Activated naive CD8-positive, alpha-beta T cell treated with anti-CD3 and anti-CD28 coated beads for 36 hours (primary cell): ENCODE measurements around the gene B4GAT1. TPM values are rescaled to one million over a fixed set of nuclear protein-coding genes. Genes with fewer than 3 reads are reported as not detected.
"Not testable (repeated sequence)": the region's sequence is repeated elsewhere in the genome, so short reads cannot be mapped to it uniquely, and the experiment has no call there.

Experiments used
- DNase-seq: peaks from one replicate; pipeline ENCODE4 v3.0.0; 2021
- H3K27ac Mint-ChIP-seq: one replicate; pipeline ENCODE4 v1.8.0; 2022; ENCODE audit warnings: mild to moderate bottlenecking, moderate library complexity, mixed read lengths
- H3K27me3 Mint-ChIP-seq: one replicate; pipeline ENCODE4 v1.8.0; 2022; ENCODE audit warnings: mild to moderate bottlenecking, mixed read lengths
- H3K36me3 Mint-ChIP-seq: one replicate; pipeline ENCODE4 v1.8.0; 2021; ENCODE audit warnings: mild to moderate bottlenecking, mixed read lengths
- H3K4me1 Mint-ChIP-seq: one replicate; pipeline ENCODE4 v1.8.0; 2021; ENCODE audit warnings: mixed read lengths
- H3K4me3 Mint-ChIP-seq: one replicate; pipeline ENCODE4 v1.8.0; 2022; ENCODE audit warnings: mild to moderate bottlenecking, moderate library complexity, mixed read lengths
- H3K9me3 Mint-ChIP-seq: one replicate; pipeline ENCODE4 v1.8.0; 2022; ENCODE audit warnings: mixed read lengths
- total RNA-seq, 2 experiments: library from RNA; stranded (reverse); gene quantifications; one replicate each; pipeline ENCODE4 v1.2.3, GENCODE V29; 2021

The B4GAT1 gene
- total RNA-seq, 2 experiments from 2014 or later = 9.5 to 10.0 TPM

- DNase-seq = no peak
- Mint-ChIP-seq H3K4me3 (no peak overlapping the region), H3K4me1 (peaks cover 9% of the 10 kb centered on the region), H3K27me3 (no peaks in the 10 kb centered on the region), H3K36me3 (peaks cover 6% of the 10 kb centered on the region), H3K27ac (no peak overlapping the region), H3K9me3 (no peaks in the 10 kb centered on the region)
Observed at GRCh38 chr11:66366844-66367477, 19.5 kb upstream of the B4GAT1 start.

GRCh38 chr11:66365711-66366619 is 18.5 kb upstream of the B4GAT1 start:
- no peak overlapping the region for H3K27ac Mint-ChIP-seq
- no peaks in the 10 kb centered on the region for H3K27me3 Mint-ChIP-seq
- DNase-seq = no peak
- peaks cover 9% of the 10 kb centered on the region for H3K4me1 Mint-ChIP-seq
- no peaks in the 10 kb centered on the region for H3K9me3 Mint-ChIP-seq
- peaks cover 6% of the 10 kb centered on the region for H3K36me3 Mint-ChIP-seq
- H3K4me3 Mint-ChIP-seq = no peak overlapping the region

GRCh38 chr11:66365166-66365565 is 17.7 kb upstream of the B4GAT1 start:
- H3K4me1 Mint-ChIP-seq = peaks cover 6% of the 10 kb centered on the region
- H3K36me3 Mint-ChIP-seq = peaks cover 6% of the 10 kb centered on the region
- no peak overlapping the region for H3K27ac Mint-ChIP-seq

DNA sequence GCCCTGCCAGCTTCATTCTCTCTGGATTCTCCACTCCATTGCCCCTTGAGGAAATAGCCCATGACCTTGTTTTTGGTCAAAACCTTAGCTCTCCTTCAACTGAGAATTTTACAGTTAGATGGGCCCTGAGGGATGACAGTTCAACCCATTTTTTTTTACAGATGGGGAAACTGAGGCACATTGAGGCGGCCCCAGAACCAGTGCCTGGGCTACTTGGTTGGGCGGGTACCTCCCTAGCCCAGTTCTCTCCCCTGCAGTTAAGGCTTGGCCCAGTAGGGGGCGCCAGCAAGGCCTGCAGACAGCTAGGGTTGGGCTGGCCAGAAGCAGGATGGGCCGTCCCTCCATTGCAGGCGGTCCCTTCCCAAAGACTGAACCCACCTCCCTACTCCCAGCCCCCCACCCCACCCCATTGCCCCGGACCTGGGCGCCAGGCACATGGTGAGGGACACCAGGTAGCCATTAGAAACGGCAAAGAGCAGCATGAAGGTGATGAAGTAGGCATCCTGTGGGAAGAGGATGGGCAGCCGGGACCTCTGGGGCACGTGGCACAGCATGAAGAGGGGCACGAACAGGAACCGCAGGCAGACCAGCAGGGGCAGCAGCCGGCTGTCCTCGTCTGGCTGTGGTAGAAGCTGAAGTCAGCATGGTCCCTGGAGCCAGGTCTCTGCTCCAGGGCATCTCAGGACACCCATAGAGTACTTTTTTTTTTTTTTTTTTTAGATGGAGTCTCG is 16.5 kb upstream of the B4GAT1 start:
- H3K4me1 Mint-ChIP-seq = peaks cover 2% of the 10 kb centered on the region
- no peaks in the 10 kb centered on the region for H3K9me3 Mint-ChIP-seq
- H3K27ac Mint-ChIP-seq = no peak overlapping the region
- no peak overlapping the region for H3K4me3 Mint-ChIP-seq
- H3K27me3 Mint-ChIP-seq = no peaks in the 10 kb centered on the region
- peaks cover 6% of the 10 kb centered on the region for H3K36me3 Mint-ChIP-seq
- peak; percentile 71 for DNase-seq

More at GRCh38 chr11:66365166-66365565, 17.7 kb upstream of the B4GAT1 start:
- Mint-ChIP-seq H3K4me3 (no peak overlapping the region), H3K27me3 (no peaks in the 10 kb centered on the region), H3K9me3 (no peaks in the 10 kb centered on the region)
- no peak for DNase-seq

- Mint-ChIP-seq H3K4me3 (no peak overlapping the region), H3K9me3 (no peaks in the 10 kb centered on the region), H3K27ac (no peak overlapping the region), H3K36me3 (peaks cover 6% of the 10 kb centered on the region), H3K27me3 (no peaks in the 10 kb centered on the region), H3K4me1 (peaks cover 2% of the 10 kb centered on the region)
- no peak for DNase-seq
Observed at GRCh38 chr11:66363187-66363601, 15.8 kb upstream of the B4GAT1 start.

- Mint-ChIP-seq H3K9me3 (no peaks in the 10 kb centered on the region), H3K27ac (no peak overlapping the region), H3K4me3 (no peak overlapping the region), H3K4me1 (peaks cover 2% of the 10 kb centered on the region), H3K27me3 (no peaks in the 10 kb centered on the region), H3K36me3 (peaks cover 2% of the 10 kb centered on the region)
- no peak for DNase-seq
Observed at GRCh38 chr11:66362481-66363147, 15.2 kb upstream of the B4GAT1 start.

DNA sequence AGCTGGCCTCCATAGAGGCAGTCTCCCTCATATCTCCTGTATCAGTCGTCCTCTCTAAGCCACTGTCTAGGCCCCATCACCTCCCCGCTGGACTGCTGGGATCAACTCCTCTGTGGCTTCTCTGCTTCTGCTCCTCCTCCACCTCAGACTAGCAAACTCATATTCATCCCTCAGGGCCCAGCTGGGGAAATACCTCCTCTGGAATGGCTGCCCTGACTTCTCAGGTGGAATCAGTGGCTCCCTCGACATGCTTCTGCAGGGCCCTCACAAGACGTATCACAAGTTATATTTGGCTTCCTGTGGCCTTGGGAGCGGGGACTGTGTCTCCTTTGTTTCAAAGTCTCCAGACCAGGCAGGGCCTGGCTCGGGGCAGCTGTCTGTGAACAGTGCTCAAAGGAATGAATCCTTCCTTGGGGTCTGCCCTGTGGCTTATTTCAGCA is 14.1 kb upstream of the B4GAT1 start:
- Mint-ChIP-seq H3K4me1 (peaks cover 2% of the 10 kb centered on the region), H3K36me3 (peaks cover 2% of the 10 kb centered on the region), H3K27me3 (no peaks in the 10 kb centered on the region), H3K9me3 (no peaks in the 10 kb centered on the region), H3K27ac (peak overlapping the region; percentile 58), H3K4me3 (no peak overlapping the region)
- no peak for DNase-seq

DNA sequence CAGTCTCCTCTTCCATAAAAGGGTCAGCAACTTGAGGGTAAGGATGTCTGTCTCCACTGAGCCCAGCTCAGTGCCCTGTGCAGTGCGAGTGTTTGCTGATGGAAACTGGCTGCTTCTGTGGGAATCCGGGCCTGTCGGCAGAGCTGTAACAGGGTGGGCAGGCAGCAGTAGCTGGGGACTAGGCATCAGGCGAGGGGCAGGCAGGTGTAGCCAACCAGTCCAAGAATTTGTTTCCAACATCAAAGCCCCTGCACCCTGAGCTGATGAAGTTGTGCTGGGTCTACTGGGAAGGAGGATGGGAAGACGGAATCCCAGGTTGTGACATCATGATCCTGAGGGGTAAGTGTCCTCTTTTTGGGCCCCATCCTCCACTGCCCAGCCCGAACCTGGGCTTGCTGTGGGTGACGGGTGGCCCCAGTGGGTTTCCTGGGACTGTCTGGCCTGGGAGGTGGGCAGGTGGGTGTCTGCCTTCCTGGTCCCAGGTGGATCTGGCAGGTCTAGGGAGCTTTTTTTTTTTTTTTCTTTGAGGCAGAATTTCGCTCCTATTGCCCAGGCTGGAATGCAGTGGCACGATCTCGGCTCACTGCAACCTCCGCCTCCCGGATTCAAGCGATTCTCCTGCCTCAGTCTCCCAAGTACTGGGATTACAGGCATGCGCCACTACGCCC is 13.1 kb upstream of the B4GAT1 start:
- Mint-ChIP-seq H3K4me1 (peaks cover 2% of the 10 kb centered on the region), H3K36me3 (peaks cover 2% of the 10 kb centered on the region), H3K27me3 (no peaks in the 10 kb centered on the region), H3K9me3 (no peaks in the 10 kb centered on the region), H3K4me3 (no peak overlapping the region), H3K27ac (no peak overlapping the region)
- DNase-seq = no peak

DNA sequence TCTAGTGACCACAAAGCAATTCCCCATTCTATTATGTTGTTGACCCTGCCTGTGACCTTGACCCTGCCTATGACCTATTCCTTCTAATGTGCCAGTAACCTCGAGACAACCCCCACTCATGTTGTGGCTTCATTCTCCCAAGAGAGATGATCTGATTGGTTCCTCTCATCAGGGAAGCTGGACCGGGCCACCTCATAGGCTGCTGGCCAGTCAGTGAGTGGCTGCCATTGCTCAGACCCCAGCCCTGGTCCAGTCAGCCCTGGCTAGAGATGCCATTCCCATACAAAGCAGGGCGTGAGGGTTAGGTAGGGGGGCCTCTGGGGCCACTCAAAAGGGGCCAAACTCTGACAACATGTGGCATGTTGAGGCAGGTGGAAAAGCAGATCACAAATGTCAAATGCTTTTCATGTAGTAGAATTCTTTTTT is 12.2 kb upstream of the B4GAT1 start:
- no peaks in the 10 kb centered on the region for H3K27me3 Mint-ChIP-seq
- peak overlapping the region; percentile 38 for H3K27ac Mint-ChIP-seq
- H3K4me3 Mint-ChIP-seq = no peak overlapping the region
- H3K36me3 Mint-ChIP-seq = peaks cover 2% of the 10 kb centered on the region
- DNase-seq = no peak
- H3K4me1 Mint-ChIP-seq = peaks cover 2% of the 10 kb centered on the region
- H3K9me3 Mint-ChIP-seq = no peaks in the 10 kb centered on the region

DNA sequence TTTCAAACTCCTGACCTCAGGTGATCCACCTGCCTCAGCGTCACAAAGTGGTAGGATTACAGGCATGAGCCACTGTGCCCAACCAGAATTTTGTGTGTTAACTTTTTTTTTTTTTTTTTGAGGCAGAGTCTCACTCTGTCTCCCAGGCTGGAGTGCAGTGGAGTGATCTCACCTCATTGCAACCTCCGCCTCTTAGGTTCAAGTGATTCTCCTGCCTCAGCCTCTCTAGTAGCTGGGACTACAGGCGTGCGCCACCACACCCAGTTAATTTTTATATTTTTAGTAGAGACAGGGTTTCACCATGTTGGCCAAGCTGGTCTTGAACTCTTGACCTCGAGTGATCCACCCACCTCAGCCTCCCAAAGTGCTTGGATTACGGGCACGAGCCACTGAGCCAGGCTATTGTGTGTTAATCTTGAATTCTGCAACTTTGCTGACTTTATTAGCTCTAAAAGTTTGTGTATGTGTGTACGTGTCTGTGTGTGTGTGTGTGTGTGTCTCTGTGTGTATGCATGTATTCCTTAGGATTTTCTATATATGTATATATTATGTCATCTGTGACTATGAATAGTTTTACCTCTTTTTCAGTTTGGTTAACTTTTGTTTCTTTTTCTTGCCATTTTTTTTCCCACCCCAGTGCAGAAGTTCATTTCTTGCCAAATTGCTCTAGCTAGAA is 3.3 kb upstream of the B4GAT1 start:
- not testable (repeated sequence) for H3K9me3 Mint-ChIP-seq, H3K4me3 Mint-ChIP-seq, H3K27me3 Mint-ChIP-seq, H3K27ac Mint-ChIP-seq, DNase-seq, H3K36me3 Mint-ChIP-seq
- H3K4me1 Mint-ChIP-seq = peaks cover 16% of the 10 kb centered on the region

DNA sequence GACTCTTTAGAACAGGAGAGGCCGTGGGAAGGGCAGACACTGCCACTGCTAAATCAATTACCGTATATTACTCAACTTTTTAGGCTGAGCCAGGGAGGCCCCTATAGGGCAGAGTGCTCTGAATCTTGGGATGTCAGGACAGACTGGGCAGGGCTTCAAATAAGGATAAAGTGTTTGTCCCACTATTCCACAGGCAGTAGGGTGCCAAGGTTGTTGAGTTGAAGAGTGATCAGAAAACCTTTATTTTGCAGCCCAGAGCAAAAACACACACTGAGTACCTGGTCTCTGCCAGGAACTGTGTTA is 1.6 kb upstream of the B4GAT1 start:
- DNase-seq = no peak
- peak overlapping the region; percentile 84 for H3K4me3 Mint-ChIP-seq
- peaks cover 23% of the 10 kb centered on the region for H3K4me1 Mint-ChIP-seq
- H3K27me3 Mint-ChIP-seq = peaks cover 7% of the 10 kb centered on the region
- H3K36me3 Mint-ChIP-seq = peaks cover 7% of the 10 kb centered on the region
- H3K9me3 Mint-ChIP-seq = peaks cover 2% of the 10 kb centered on the region
- no peak overlapping the region for H3K27ac Mint-ChIP-seq

GRCh38 chr11:66346476-66347424 is 679 bp downstream of the B4GAT1 start:
- peaks cover 2% of the 10 kb centered on the region for H3K9me3 Mint-ChIP-seq
- H3K4me3 Mint-ChIP-seq = peak overlapping the region; percentile 93
- H3K27ac Mint-ChIP-seq = peak overlapping the region; percentile 51
- DNase-seq = no peak
- peaks cover 36% of the 10 kb centered on the region for H3K4me1 Mint-ChIP-seq
- H3K36me3 Mint-ChIP-seq = peaks cover 9% of the 10 kb centered on the region
- H3K27me3 Mint-ChIP-seq = peaks cover 7% of the 10 kb centered on the region

DNA sequence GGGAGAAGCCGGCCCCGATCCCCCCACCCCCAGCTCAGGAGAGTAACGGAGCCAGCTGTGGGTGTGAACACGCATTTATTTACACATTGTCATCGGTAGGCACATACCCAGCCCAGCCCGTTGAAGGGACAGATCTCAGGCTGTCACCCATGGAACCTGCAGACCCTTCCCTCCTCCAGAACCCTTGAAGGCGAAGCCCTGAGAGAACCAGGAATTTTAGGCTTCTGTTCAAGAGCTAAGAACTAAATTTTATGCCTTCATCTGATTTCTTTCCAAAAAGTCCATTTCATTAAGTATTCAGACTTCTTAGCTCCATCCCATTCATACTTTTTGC is 2.1 kb downstream of the B4GAT1 start:
- H3K4me1 Mint-ChIP-seq = peaks cover 36% of the 10 kb centered on the region
- peak overlapping the region; percentile 93 for H3K4me3 Mint-ChIP-seq
- H3K9me3 Mint-ChIP-seq = peaks cover 2% of the 10 kb centered on the region
- no peak for DNase-seq
- peak overlapping the region; percentile 90 for H3K27ac Mint-ChIP-seq
- peaks cover 11% of the 10 kb centered on the region for H3K36me3 Mint-ChIP-seq
- H3K27me3 Mint-ChIP-seq = peaks cover 7% of the 10 kb centered on the region
